Breast epithelium (tissue), 4 donors: ENCODE data around the gene PURA. TPM values are rescaled to one million over a fixed set of nuclear protein-coding genes. Genes with fewer than 3 reads are reported as not detected.
A peak's percentile ranks its signal among the peaks of the same experiment; 100 is the strongest.

Source experiments
- DNase-seq, 2 donors: peaks; one replicate each; pipeline ENCODE4 v3.0.0-alpha.2; 2019; ENCODE audit warnings: low spot score in 2 of 2
- H3K27ac ChIP-seq, 2 donors: fragments of 200-600 bp; sonication (generic) in 1 of 2; one replicate each; pipeline ENCODE4 v1.5.1; 2016 to 2019; ENCODE audit warnings: mild to moderate bottlenecking in 1 of 2
- H3K27me3 ChIP-seq, 2 donors: fragments of 200-600 bp; sonication (generic) in 1 of 2; one replicate each; pipeline versions ENCODE4 v1.5.1 to v1.6.0; 2017 to 2019; ENCODE audit warnings: control low read depth in 1 of 2, mild to moderate bottlenecking in 1 of 2
- H3K36me3 ChIP-seq: fragments of 200-600 bp; one replicate; pipeline ENCODE4 v1.5.1; 2019
- H3K4me1 ChIP-seq, 2 donors: fragments of 200-600 bp; sonication (generic); one replicate each; pipeline ENCODE4 v1.5.1; 2016 to 2019; ENCODE audit warnings: control low read depth in 1 of 2
- H3K4me3 ChIP-seq, 3 donors: fragments of 200-600 bp; sonication (generic); 1 replicate in 2 of 3; 2 replicates in 1 of 3; pipeline ENCODE4 v1.5.1; 2016 to 2019; ENCODE audit warnings: mild to moderate bottlenecking in 3 of 3, moderate library complexity in 2 of 3
- H3K9me3 ChIP-seq, 2 donors: fragments of 200-600 bp; sonication (generic) in 1 of 2; one replicate each; pipeline ENCODE4 v1.5.1; 2016 to 2019; ENCODE audit warnings: control low read depth in 1 of 2
- POLR2A ChIP-seq: fragments of 450-650 bp; IDR thresholded peaks from one replicate; pipeline ENCODE4 v1.6.1; 2016; ENCODE audit warnings: antibody characterized with exemption, mild to moderate bottlenecking, moderate library complexity
- POLR2AphosphoS5 ChIP-seq, 3 donors: sonication (generic); formaldehyde crosslinking; IDR thresholded peaks; one replicate each; pipeline ENCODE4 v1.6.1; 2017; ENCODE audit warnings: antibody characterized with exemption in 3 of 3
- intact Hi-C: fragments of 100-400 bp; cut with DNase I; formaldehyde crosslinking; loops from one replicate; pipeline ENCODE4 v1.15.1; 2023; ENCODE audit warnings: low total_unique reads
- total RNA-seq, 3 donors: library from RNA; depleted of rRNA; stranded (reverse); fragments of >200 nt; gene quantifications; one replicate each; pipeline ENCODE4 v1.1.0, GENCODE V29; 2016
- TF ChIP-seq, protein P1 (sequence below), 3 donors: fragments of 450-650 bp; IDR thresholded peaks; one replicate each; pipeline ENCODE4 v1.5.1; 2016 to 2017; ENCODE audit warnings: antibody characterized with exemption in 3 of 3, mild to moderate bottlenecking in 3 of 3, moderate library complexity in 3 of 3

The PURA gene
- total RNA-seq, 3 donors from 2014 or later, result 27.9 to 33.8 (median 30.1) TPM

DNA sequence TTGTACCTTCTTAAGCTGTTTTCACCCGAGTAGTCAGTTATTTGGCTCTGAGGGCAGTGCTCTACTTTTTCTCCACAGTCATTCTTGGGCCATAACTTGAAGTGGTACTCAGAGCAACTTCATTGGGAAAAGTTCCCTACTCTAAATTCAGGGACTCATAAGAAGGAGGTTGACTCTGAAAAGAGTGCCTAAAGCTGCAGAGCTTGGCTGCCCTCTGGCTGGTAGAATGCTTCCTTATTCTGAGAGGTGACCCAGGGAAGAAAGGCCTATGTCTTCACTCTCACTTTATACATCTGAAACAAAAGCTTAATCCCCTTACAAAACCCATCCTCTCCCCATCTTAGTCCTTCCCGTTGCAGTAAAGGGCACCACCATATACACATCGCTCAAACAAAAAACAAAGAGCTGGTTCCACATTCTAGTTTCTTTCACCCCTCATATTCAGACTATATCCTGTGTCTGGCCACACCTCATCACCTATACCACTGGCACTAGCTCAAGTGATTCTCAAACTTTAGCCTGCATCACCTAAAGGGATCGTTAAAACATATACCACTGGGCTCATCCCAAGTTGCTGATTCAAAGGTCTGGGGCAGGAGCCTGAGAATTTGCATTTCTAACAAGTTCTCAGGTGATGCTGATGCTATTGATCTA, 19.7 kb downstream of the PURA start:
- Histone ChIP-seq H3K4me3 (no peak overlapping the region), H3K4me1 (peaks cover 3 to 6% of the 10 kb centered on the region in 2 donors), H3K36me3 (no peaks in the 10 kb centered on the region), H3K27ac (no peak overlapping the region), H3K9me3 (no peaks in the 10 kb centered on the region), H3K27me3 (no peaks in the 10 kb centered on the region)
- intact Hi-C loops, result no loop called here
- no peak for DNase-seq
- TF ChIP-seq, protein P1, sequence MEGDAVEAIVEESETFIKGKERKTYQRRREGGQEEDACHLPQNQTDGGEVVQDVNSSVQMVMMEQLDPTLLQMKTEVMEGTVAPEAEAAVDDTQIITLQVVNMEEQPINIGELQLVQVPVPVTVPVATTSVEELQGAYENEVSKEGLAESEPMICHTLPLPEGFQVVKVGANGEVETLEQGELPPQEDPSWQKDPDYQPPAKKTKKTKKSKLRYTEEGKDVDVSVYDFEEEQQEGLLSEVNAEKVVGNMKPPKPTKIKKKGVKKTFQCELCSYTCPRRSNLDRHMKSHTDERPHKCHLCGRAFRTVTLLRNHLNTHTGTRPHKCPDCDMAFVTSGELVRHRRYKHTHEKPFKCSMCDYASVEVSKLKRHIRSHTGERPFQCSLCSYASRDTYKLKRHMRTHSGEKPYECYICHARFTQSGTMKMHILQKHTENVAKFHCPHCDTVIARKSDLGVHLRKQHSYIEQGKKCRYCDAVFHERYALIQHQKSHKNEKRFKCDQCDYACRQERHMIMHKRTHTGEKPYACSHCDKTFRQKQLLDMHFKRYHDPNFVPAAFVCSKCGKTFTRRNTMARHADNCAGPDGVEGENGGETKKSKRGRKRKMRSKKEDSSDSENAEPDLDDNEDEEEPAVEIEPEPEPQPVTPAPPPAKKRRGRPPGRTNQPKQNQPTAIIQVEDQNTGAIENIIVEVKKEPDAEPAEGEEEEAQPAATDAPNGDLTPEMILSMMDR (IDR thresholded peaks at IDR 0.05), result no peak
- TF ChIP-seq POLR2A (no peak), POLR2AphosphoS5 (IDR thresholded peaks at IDR 0.05) (no peak)

DNA sequence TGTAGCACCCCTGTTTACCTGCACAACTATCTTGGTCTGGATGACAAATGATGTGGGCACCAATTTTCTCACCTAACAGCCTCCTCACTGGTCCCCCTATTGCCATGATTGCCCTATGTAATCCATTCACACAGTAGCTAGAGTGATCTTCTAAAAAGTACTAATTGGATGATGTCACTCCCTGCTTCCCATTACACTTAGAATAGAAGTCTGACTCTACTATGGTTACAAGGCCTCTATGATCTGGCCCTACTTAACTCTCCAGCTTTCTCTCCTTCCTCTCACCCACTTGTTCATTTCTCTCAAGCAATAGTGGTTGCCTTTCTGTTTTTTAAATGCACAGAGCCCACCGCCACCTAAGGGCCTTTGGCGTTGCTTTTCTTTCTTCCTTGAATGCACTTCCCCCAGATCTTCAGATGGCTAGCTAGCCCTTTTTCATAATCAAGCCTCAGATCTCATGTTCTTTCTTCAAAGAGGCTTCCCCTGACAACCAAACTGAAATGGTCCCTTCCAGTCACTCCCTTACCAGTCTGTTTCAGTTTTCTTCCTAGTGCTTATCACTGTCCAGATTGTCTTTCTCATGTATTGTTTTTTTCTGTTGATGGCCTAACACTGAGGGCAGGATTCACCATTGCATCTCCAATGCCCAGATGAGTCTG, 20.5 kb downstream of the PURA start:
- TF ChIP-seq POLR2A (no peak), POLR2AphosphoS5 (IDR thresholded peaks at IDR 0.05) (no peak)
- TF ChIP-seq, protein P1 (IDR thresholded peaks at IDR 0.05), result no peak
- Histone ChIP-seq H3K4me3 (no peak overlapping the region), H3K27ac (no peak overlapping the region), H3K9me3 (no peaks in the 10 kb centered on the region), H3K27me3 (no peaks in the 10 kb centered on the region), H3K4me1 (peaks cover 3 to 6% of the 10 kb centered on the region in 2 donors), H3K36me3 (no peaks in the 10 kb centered on the region)
- no peak for DNase-seq
- intact Hi-C loops, result no loop called here

DNA sequence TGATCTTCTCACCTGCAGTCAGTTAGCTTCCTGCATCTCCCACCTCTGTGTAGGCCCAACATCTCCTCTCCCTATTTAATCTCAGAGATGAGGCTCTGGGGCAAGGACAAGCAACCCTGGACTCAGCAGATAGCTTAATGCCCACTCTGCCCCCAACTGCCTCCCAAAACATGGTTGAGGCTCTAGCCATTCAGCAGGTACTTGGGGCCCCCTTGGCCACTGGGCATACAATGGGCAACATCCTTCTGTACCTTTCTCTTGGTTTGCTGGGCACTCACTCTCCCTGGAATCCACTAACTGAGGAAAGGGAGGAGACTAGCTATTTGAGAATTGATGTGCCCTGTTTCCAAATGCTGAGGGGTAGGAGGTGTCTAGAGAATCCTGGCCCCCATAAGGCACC, 21.2 kb downstream of the PURA start:
- H3K4me3 ChIP-seq, result no peak overlapping the region
- DNase-seq, result no peak
- peaks cover 3 to 6% of the 10 kb centered on the region in 2 donors for H3K4me1 ChIP-seq
- no peaks in the 10 kb centered on the region for H3K9me3 ChIP-seq
- H3K27me3 ChIP-seq, result no peaks in the 10 kb centered on the region
- intact Hi-C loops, result no loop called here
- H3K27ac ChIP-seq, result no peak overlapping the region
- TF ChIP-seq POLR2A, result no peak
- TF ChIP-seq, protein P1 (IDR thresholded peaks at IDR 0.05), result no peak
- no peak for TF ChIP-seq POLR2AphosphoS5 (IDR thresholded peaks at IDR 0.05)
- H3K36me3 ChIP-seq, result no peaks in the 10 kb centered on the region

DNA sequence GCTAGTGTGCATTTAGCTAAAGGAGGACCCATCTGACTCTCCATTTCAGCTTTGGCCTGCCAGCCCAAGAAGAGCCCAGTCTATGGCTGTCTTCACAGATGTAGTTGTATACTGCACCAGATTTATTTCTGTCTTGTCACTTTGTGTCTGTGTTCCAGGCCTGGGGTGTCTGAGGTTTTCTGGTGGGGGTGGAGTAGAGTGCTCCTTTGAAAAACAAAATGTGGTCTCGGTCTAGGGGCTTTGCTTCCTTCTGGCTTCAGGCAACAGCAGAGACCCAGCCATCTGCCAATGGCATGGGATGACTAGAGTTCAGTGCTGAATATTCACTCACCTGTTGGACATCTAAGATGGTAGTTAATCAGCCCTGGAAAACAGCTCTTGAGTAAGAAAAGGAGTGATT, 22.7 kb downstream of the PURA start:
- Histone ChIP-seq H3K9me3 (no peaks in the 10 kb centered on the region), H3K4me1 (peaks cover 3 to 6% of the 10 kb centered on the region in 2 donors), H3K27me3 (no peaks in the 10 kb centered on the region), H3K27ac (no peak overlapping the region), H3K36me3 (no peaks in the 10 kb centered on the region), H3K4me3 (no peak overlapping the region)
- intact Hi-C loops, result no loop called here
- DNase-seq, result no peak
- no peak for TF ChIP-seq POLR2AphosphoS5 (IDR thresholded peaks at IDR 0.05)
- no peak for TF ChIP-seq POLR2A
- TF ChIP-seq, protein P1 (IDR thresholded peaks at IDR 0.05), result no peak

DNA sequence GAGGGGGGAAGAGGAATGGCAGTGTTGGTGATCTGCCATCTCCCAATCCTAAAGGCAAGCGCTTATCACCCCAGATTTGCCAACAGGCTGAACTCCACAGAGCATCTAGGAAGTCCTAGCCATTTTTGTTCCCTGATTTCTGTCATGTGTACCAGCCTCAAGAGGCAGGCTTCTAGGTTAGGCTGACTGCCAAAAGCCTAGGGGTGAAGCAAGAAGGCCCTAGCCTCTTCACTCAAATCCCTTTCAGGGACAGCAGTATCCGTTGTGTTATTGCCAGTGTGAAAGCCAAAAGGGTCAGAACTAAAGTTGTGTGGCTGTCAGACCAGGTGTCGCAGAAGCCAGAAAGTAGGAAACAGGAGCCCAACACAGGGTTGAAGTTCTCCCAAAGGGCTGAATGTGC, 26.5 kb downstream of the PURA start:
- Histone ChIP-seq H3K27me3 (no peaks in the 10 kb centered on the region), H3K27ac (peak overlapping the region in 1 of 2 donors; percentile 23), H3K4me1 (no peaks in the 10 kb centered on the region), H3K36me3 (no peaks in the 10 kb centered on the region), H3K4me3 (no peak overlapping the region), H3K9me3 (no peaks in the 10 kb centered on the region)
- no peak for DNase-seq
- intact Hi-C loops, result no loop called here
- TF ChIP-seq POLR2AphosphoS5 (IDR thresholded peaks at IDR 0.05) (no peak), POLR2A (no peak)
- TF ChIP-seq, protein P1 (IDR thresholded peaks at IDR 0.05), result no peak
